HG02642 (cell line): Measurements from ENCODE around the gene ASB13.
"Not testable (repeated sequence)": the region's sequence is repeated elsewhere in the genome, so short reads cannot be mapped to it uniquely, and the experiment has no call there.

ENCODE experiments used
- ATAC-seq: cut with Tn5 transposase; IDR thresholded peaks from one replicate; pipeline ENCODE4 v1.9.1; 2021; ENCODE audit warnings: mild to moderate bottlenecking; ENCODE audit not compliant: unreplicated experiment, poor library complexity

Gene ASB13

DNA sequence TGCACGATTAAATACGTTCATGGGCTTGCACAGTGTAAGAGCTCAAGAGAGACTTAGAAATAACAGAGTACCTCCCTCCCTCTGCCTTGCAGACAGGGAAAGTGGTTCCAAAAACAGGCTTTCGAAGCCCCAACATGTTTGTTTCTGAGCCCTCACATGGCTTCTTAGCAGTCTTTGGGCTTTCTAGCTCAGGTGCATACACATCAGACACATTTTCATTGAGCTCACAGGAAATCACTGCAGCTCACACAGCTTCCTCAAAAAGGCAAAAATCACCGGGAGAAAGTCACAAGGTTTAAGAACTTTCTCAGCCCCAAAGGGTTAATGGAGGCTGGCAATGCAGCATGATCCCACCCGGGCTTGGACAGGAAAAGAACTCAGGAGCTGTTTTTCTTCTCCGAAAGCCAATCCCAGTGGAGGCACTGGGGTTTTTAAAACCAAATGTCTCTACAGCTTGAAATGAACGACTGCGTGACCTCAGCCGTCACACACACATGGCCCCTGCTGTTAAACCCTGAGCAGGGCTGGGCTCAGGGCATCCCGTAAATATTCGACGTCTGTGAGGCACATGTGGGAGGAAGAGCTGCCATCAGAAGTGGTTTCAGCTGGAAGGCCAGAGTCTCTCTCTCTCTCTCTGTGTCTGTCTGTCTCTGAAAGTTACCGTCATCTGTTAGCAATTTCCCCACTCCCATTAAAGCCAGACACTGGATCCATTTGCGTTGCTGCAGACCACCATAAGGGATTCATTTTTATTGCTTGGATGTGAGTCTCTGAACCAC is 71.9 kb downstream of the ASB13 start:
- ATAC-seq: no peak

DNA sequence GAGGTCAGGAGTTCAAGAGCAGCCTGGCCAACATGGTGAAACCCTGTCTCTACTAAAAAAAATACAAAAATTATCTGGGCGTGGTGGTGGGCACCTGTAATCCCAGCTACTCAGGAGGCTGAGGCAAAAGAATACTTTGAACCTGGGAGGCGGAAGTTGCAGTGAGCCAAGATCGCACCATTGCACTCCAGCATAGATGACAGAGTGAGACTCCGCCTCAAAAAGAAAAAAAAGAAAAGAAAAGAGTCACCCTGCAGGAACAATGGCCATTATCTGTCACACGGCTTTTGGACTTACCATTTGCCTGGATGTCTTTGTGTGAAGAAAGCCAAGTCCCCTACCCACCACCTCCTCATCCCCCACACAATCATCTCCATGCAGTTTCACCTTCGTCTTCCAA is 73.0 kb downstream of the ASB13 start:
- ATAC-seq: not testable (repeated sequence)

DNA sequence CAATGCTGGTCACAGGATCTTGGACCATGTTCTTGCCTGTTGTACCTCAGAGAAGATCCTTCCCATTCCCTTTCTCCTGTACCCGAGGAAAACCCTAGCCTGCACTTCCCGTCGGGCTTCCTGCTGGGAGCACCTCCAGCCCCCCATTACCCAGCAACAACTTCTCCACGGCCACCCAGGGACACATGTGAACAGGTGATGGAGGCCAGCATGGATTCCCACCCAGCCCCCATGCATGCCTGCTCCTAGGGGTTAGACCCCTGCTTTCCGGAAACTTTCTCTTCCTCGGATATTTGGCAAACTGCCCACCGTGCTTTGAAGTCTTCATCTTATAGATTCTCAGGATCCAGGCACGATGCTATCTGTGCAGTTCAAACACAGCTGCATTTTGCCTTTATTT is 74.3 kb downstream of the ASB13 start:
- ATAC-seq: no peak

DNA sequence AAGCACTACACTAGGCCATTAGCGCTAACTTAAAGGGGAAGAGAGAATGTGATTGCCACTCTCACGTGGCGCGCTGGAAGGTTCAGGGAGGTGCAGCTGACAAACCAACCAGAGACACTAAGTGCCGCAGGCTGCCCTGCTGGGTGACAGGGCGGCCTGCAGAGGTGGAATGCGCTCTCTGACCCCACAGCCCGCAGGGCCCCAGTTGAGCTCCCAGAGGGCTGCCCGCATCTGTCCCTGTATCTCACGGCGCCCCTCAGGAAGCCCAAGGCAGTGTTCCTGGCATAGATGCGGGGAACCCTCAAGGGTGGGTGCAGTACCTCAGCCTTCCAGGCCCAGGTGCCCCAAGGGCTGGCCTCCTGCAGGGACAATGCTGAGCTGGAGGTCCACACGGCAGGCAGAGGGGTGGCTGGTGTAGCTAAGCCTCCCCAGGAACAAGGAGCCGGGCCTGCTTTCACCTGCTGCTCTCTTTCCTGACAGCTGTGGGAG is 75.0 kb downstream of the ASB13 start:
- no peak for ATAC-seq

DNA sequence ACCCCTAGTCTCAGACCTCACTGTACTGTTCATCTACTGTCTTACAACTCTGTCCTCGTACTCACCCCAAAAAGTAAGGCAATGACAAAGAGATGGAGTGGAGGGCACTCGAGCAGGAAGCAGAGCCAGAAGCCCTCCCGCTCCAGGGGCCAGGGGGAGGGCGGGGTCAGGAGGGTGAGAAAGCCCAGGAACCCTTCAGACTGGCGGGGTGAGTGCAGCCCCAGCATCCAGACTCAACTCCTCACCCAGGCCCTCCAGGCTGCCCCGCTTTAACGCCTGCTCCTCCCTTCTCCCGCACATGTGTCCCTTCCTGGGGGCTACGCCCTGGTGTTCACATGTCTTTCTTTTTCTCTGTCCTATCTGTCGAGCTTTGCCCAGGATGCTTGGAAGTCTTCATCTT is 75.6 kb downstream of the ASB13 start:
- ATAC-seq: no peak

DNA sequence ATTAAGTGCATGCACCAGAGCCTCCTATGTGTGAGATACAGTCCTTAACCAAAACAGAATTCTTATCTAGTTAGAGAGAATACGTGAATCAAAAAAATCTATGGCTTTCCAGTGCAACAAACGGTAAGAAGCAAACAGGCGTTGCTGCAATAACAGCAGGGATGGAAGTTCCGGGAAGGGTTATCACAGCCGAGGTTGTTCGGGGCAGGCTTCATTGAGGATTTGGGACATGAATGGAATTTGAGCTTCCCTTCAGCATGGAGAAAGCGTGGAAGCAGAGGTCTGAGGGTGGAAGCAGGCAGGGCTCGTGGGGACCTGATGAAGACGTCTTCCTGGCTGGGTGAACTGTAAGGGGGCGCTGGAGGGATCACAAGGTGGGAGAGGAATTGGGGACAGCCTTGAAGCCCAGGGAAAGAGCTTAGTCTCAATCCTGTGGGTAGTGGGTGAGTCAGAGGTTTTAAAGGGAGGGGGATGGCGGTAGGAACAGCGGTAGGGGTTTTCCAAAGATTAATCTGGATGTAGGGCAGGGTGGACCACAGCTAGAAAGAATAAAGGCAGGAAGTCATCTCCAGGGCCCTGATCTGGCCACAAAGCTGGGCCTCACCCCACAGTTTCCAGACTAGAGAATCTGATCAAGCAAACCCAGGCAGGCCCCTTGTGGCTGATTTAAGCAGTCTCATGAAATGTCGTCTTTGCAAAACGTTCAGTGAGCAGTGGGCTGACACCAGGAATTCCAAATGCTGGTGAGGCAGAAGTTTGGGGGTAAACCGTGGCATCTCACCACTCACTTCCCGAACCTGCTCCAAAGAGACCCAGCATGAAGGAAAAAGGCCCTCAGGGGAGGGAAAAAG is 76.5 kb downstream of the ASB13 start:
- no peak for ATAC-seq

DNA sequence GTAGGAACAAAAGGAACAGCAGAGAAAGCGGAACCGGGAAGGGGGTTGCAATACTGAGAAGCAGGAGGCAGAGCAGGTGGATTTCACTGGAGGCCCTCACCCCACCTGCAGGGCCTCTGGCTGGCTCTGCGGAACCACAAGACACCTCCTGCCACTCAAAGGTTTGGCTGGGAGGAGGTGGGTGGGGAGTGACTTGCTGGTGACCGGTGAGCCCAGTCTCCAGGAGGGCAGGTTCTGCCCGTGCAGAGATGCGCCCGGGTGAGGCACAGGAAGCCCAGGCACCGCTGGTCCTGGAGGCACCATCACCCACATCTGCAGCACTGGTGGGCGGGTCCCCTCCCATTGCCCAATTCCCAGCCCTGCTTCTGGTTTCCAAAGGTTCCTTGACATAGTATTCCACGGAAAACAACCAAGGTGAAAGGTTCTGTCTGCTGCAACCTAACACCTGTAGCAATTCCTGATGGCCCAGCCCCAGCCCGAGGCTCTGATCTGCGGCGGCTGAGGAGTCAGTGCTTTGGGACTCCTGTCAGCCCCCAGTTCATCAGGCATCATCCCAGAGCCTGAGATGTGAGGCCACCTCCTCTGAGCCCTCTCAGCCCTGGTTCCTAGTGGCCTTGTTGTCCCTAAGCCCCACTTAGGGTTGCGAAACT is 77.3 kb downstream of the ASB13 start:
- ATAC-seq: no peak
